ENCODE results near the gene PLAAT3.

DNA sequence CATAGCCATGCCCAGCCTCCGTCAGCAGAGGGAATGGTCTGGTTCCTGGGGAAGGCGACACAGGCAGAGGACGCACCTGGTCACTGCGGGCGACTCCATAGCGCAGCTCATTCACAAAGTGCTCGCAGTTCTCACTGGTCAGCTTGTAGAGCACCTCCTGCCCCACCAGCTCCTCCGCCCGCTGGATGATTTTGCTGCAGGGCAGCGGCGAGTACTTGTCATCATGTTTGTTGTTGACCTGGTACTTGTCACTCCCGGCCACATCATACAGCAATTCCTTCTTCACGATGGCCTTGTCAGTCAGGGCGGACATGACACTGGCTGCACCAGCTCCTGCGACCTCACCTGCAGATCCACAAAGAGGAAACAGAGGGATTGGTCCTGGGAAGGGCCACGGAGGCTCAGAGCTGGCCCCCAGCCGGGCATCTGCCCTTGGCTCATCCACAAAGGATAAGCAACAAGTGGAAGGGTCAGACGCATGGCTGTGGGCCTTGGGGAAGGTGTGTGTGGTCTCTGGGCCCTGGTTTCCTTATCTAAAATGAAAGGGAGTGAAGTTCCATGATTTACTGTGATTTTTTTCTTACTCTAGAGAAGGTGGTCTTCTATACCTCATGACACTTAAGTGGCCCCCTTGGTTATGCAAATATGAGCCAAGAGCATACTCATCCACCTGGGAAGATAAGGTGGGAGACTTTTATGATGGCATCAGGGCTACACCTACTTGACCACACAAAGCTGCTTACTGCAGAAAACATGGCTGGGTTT lies 24.0 kb downstream of the PLAAT3 start:
- TF ChIP-seq, protein P1, sequence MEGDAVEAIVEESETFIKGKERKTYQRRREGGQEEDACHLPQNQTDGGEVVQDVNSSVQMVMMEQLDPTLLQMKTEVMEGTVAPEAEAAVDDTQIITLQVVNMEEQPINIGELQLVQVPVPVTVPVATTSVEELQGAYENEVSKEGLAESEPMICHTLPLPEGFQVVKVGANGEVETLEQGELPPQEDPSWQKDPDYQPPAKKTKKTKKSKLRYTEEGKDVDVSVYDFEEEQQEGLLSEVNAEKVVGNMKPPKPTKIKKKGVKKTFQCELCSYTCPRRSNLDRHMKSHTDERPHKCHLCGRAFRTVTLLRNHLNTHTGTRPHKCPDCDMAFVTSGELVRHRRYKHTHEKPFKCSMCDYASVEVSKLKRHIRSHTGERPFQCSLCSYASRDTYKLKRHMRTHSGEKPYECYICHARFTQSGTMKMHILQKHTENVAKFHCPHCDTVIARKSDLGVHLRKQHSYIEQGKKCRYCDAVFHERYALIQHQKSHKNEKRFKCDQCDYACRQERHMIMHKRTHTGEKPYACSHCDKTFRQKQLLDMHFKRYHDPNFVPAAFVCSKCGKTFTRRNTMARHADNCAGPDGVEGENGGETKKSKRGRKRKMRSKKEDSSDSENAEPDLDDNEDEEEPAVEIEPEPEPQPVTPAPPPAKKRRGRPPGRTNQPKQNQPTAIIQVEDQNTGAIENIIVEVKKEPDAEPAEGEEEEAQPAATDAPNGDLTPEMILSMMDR (IDR thresholded peaks at IDR 0.05; ENCODE audit: low read depth, low read length), result no peak
- no peak for TF ChIP-seq EZH2phosphoT487 (IDR thresholded peaks at IDR 0.05; ENCODE audit: low read depth)
